ENCODE results near the gene SCAND1. TPM values are rescaled to one million over a fixed set of nuclear protein-coding genes. Genes with fewer than 3 reads are reported as not detected.

Gene SCAND1
- total RNA-seq, 4 donors from 2014 or later, result 61.1 to 133 (median 83.4) TPM

GRCh38 chr20:35981969-35982368 lies 27.7 kb upstream of the SCAND1 start:
- no peak overlapping the region for H3K27ac ChIP-seq
- no peaks in the 10 kb centered on the region for H3K9me3 ChIP-seq
- no peak overlapping the region for H3K4me3 ChIP-seq
- DNase-seq, result no peak
- TF ChIP-seq POLR2A (IDR thresholded peaks at IDR 0.05), result no peak
- TF ChIP-seq CTCF (IDR thresholded peaks at IDR 0.05), result no peak
- no peaks in the 10 kb centered on the region for H3K27me3 ChIP-seq
- H3K4me1 ChIP-seq, result no peaks in the 10 kb centered on the region
- H3K36me3 ChIP-seq, result no peaks in the 10 kb centered on the region

GRCh38 chr20:35979544-35979943 lies 25.2 kb upstream of the SCAND1 start:
- Histone ChIP-seq H3K27me3 (no peaks in the 10 kb centered on the region), H3K36me3 (no peaks in the 10 kb centered on the region), H3K4me3 (no peak overlapping the region), H3K9me3 (no peaks in the 10 kb centered on the region), H3K27ac (no peak overlapping the region), H3K4me1 (no peaks in the 10 kb centered on the region)
- TF ChIP-seq CTCF (IDR thresholded peaks at IDR 0.05), result no peak
- no peak for TF ChIP-seq POLR2A (IDR thresholded peaks at IDR 0.05)
- no peak for DNase-seq

GRCh38 chr20:35978041-35978513 lies 23.8 kb upstream of the SCAND1 start:
- Histone ChIP-seq H3K27me3 (no peaks in the 10 kb centered on the region), H3K4me3 (no peak overlapping the region), H3K9me3 (no peaks in the 10 kb centered on the region), H3K36me3 (no peaks in the 10 kb centered on the region), H3K27ac (no peak overlapping the region), H3K4me1 (no peaks in the 10 kb centered on the region)
- DNase-seq, result no peak
- no peak for TF ChIP-seq POLR2A (IDR thresholded peaks at IDR 0.05)
- TF ChIP-seq CTCF (IDR thresholded peaks at IDR 0.05), result no peak

DNA sequence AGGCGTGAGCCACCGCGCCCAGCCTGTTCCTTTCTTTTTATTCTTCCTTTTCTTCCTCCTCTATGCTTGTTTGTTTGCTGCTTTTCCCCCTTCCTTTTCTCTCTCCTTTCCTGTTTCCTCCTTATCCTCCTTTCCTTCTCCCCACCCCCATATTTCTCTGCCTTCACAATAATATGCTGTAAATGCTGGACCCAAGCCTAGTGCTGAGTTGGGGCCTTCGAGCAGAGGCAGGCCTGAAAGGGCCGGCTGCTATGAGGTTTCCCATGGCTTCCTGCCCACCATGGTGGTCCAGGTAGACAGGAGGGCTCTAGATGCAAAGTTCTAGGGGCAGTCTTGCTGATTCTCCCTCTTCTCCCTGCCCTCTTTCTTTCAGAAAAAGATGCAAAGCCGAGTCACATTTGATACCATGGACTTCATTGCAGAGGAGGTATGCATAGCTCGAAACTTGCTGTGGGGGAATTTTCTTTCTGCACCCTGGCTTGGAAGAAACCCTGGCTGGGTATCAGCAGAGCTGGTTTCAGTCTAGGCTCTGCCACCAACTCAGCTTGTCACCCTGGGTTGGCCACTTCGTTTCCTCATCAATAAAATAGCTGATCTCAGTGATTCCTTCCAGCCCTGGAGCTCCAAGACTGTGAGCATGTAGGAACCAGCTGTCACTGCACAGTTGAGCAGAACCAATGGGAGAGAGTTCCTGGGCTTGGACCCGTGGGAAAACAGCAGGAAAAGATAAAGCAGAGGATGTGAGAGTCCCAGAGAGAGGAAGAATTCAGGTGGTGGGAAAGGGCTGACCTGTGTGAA lies 21.5 kb upstream of the SCAND1 start:
- TF ChIP-seq CTCF (IDR thresholded peaks at IDR 0.05) (no peak), POLR2A (IDR thresholded peaks at IDR 0.05) (no peak)
- Histone ChIP-seq H3K27me3 (no peaks in the 10 kb centered on the region), H3K4me1 (no peaks in the 10 kb centered on the region), H3K4me3 (no peak overlapping the region), H3K36me3 (no peaks in the 10 kb centered on the region), H3K9me3 (no peaks in the 10 kb centered on the region), H3K27ac (no peak overlapping the region)
- no peak for DNase-seq

DNA sequence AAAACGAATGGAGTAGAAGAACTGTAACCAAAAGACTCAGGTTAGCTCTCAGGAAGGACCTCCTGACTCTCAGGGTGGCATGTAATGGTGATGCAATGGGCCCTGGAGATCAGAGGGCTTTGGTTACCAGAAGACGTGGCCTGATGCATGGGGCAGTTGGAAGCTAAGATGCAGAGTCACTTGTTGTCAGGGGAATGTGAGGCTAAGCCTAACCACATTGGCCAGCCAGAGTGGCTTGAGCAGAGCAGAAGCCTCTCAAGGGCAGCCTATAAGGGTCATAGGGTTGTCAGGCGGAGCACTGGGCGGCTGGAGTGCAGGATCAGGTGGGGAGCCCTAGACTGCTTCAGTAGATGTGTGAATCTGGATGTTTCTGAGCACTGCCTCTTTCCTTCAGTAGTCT lies 20.0 kb upstream of the SCAND1 start:
- H3K9me3 ChIP-seq, result no peaks in the 10 kb centered on the region
- TF ChIP-seq CTCF (IDR thresholded peaks at IDR 0.05) (no peak), POLR2A (IDR thresholded peaks at IDR 0.05) (no peak)
- no peak overlapping the region for H3K4me3 ChIP-seq
- H3K27ac ChIP-seq, result no peak overlapping the region
- no peaks in the 10 kb centered on the region for H3K27me3 ChIP-seq
- no peaks in the 10 kb centered on the region for H3K4me1 ChIP-seq
- no peak for DNase-seq
- no peaks in the 10 kb centered on the region for H3K36me3 ChIP-seq

Data from Peyer's patch (tissue), 4 donors.